Duodenal mucosa (tissue), 2 donors: Measurements from ENCODE around the gene KANSL1L.

Experiments used
- H3K27ac ChIP-seq: one replicate; pipeline ENCODE4 v1.7.0; 2013; ENCODE audit warnings: low read depth, low read length
- H3K27me3 ChIP-seq, 2 donors: one replicate each; pipeline ENCODE4 v1.7.0; 2013; ENCODE audit warnings: low read length in 2 of 2, control low read depth in 1 of 2; ENCODE audit not compliant: insufficient read depth in 2 of 2, control insufficient read depth in 1 of 2
- H3K36me3 ChIP-seq, 2 donors: one replicate each; pipeline ENCODE4 v1.7.0; 2013; ENCODE audit warnings: low read length in 2 of 2, control low read depth in 1 of 2; ENCODE audit not compliant: insufficient read depth in 2 of 2, control insufficient read depth in 1 of 2
- H3K4me1 ChIP-seq, 2 donors: one replicate each; pipeline ENCODE4 v1.7.0; 2013; ENCODE audit warnings: low read length in 2 of 2, control low read depth in 1 of 2; ENCODE audit not compliant: insufficient read depth in 2 of 2, control insufficient read depth in 1 of 2
- H3K4me3 ChIP-seq, 2 donors: one replicate each; pipeline ENCODE4 v1.7.0; 2013; ENCODE audit warnings: low read length in 2 of 2, low read depth in 1 of 2
- H3K9ac ChIP-seq, 2 donors: one replicate each; pipeline ENCODE4 v1.7.0; 2013; ENCODE audit warnings: low read length in 2 of 2, low read depth in 1 of 2
- H3K9me3 ChIP-seq, 2 donors: one replicate each; pipeline ENCODE4 v1.7.0; 2013; ENCODE audit warnings: low read length in 2 of 2, control low read depth in 1 of 2; ENCODE audit not compliant: control insufficient read depth in 1 of 2

Gene KANSL1L

DNA sequence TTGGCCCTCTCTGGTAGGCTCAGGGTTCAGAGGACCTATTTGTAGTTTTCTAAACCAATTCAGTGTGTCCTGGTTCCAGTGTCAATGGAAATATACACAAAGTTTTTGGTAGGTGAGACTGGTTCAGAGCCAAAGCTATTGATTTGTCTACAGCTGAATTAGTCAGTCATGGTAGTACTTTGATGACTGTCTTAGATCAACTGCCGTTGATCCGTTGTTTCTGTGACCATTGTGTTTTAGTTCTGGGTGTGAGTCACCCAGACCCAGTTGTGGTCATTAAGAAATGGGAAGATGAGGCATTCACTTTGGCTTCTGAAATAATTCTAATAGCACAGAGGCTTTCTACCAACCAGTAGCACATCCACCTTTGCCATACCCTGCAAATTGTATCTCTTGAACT is 184.8 kb downstream of the KANSL1L start:
- Histone ChIP-seq H3K9ac (no peak overlapping the region), H3K27me3 (peaks cover 0 to 7% of the 10 kb centered on the region in 2 donors), H3K36me3 (no peaks in the 10 kb centered on the region), H3K9me3 (no peaks in the 10 kb centered on the region), H3K4me1 (no peaks in the 10 kb centered on the region), H3K4me3 (no peak overlapping the region), H3K27ac (no peak overlapping the region)

DNA sequence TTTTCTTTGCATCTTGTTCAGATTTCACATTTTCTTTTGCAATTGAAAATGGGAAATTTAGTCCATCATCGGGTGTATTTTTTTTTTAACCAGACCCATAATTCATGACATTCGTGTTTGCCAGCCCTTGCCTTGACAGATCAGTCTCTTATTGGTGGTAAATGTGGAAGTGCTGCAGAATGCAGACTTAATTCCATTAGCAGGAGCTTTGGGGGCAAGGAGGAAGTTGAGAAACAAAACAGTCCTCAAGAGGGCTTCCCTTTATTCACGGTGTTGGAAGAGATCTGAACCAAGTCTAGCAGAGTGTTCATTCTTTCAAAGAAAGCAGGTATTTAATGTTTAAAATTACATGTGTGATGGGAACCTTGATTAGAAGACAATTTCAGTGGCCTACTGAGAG is 185.3 kb downstream of the KANSL1L start:
- no peak overlapping the region for H3K9ac ChIP-seq
- H3K9me3 ChIP-seq: no peaks in the 10 kb centered on the region
- peaks cover 0 to 7% of the 10 kb centered on the region in 2 donors for H3K27me3 ChIP-seq

DNA sequence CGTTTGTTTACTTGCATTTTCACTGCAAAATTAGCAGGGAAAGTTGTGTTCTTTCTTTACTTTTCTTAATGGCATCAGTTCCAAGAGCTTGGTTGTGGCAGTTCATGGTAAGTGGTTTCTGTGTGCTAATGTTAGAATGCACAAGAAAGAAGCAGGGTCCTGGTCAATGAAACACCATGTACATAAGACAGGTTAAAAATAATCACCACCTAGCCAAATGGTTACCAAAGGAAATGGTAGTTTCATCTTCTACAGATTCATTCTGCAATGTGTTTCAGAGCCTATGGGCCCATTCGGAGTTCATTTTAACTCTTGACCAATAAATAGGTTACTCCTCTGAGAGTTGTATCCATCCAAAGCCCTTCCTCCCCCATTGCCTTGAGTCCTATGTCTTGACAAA is 186.9 kb downstream of the KANSL1L start:
- H3K9me3 ChIP-seq: no peaks in the 10 kb centered on the region

More for the DNA sequence above, 185.3 kb downstream of the KANSL1L start:
- Histone ChIP-seq H3K27ac (no peak overlapping the region), H3K4me1 (no peaks in the 10 kb centered on the region), H3K36me3 (no peaks in the 10 kb centered on the region), H3K4me3 (no peak overlapping the region)

DNA sequence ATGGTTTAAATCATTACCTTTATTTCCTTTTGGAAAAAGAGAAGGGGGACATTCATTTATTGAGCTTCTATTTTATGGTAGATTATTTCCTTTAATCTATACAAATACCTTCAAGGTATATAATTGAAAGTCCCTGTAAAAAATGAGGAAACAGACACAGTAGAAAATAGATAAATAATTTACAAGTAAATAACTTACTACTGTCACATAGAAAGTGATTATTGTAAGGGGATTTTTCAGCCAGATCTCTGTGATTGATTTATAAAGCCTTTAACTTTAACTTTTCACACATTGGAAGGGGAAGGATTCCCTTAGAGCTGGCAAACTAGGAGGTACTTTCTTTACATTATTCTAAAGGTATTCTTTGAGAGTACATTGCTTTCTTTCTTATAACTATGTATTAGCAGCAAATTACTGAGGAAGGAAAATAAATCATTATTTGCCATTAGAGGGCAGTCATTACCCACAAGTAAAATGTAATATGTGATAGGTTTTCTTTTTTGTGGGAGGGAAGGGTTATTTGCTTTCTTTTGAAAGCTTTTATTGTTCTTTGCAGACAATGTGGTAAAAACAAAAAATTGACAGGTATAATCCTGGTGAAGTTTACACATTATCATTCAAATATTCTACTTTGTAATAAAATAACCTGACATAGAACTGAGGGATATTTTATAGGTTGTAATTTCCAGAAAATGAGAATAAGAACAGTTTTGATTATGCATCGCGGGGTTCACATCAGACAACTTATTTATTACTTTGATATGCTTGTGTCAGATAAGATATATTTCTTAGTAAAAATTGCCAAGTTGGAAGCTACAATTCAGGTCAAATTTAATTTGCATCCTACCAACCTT is 193.6 kb downstream of the KANSL1L start:
- H3K4me1 ChIP-seq: no peaks in the 10 kb centered on the region
- H3K4me3 ChIP-seq: no peak overlapping the region
- peaks cover 0 to 3% of the 10 kb centered on the region in 2 donors for H3K27me3 ChIP-seq
- H3K27ac ChIP-seq: no peak overlapping the region
- H3K9me3 ChIP-seq: no peaks in the 10 kb centered on the region
- no peaks in the 10 kb centered on the region for H3K36me3 ChIP-seq
- no peak overlapping the region for H3K9ac ChIP-seq

More for the DNA sequence above, 186.9 kb downstream of the KANSL1L start:
- Histone ChIP-seq H3K36me3 (no peaks in the 10 kb centered on the region), H3K9ac (no peak overlapping the region), H3K4me3 (no peak overlapping the region), H3K27me3 (no peaks in the 10 kb centered on the region), H3K4me1 (no peaks in the 10 kb centered on the region), H3K27ac (no peak overlapping the region)

DNA sequence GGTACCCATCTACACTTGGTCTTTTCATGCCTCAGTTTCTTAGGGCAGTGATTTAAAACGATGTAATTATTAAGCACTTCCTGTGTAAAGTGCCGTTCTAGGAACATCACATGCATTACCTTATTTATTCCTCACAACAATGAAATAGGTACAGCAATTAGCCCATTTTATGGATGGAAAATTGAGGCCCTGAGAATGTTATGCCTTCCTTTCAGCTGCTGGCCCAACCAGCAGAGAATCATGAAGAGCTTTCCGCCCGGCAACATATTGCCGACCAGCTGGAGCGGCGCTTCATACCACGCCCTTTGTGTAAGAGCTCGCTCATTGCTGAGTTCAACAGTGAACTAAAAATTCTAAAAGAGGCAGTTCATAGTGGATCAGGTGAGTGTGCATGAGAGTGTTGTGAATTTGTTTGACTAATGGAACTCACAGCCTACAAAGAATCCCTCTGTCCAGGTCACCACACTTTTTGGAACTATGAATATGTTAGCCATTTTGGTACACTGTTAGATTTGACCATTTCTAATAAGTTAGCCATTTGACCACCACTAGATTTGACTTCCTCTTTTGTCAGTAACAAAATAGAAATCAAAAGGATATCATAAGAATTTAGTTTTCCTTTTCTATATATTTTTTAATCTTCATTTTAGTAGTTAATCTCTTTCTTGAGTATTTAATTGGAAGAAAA is 194.4 kb downstream of the KANSL1L start:
- no peak overlapping the region for H3K9ac ChIP-seq
- no peak overlapping the region for H3K4me3 ChIP-seq
- H3K9me3 ChIP-seq: no peaks in the 10 kb centered on the region
- H3K36me3 ChIP-seq: no peaks in the 10 kb centered on the region
- peaks cover 0 to 3% of the 10 kb centered on the region in 2 donors for H3K27me3 ChIP-seq
- no peak overlapping the region for H3K27ac ChIP-seq
- no peaks in the 10 kb centered on the region for H3K4me1 ChIP-seq

GRCh38 chr2:209974576-209974975 is 196.6 kb downstream of the KANSL1L start:
- no peaks in the 10 kb centered on the region for H3K4me1 ChIP-seq
- H3K9ac ChIP-seq: no peak overlapping the region
- H3K36me3 ChIP-seq: no peaks in the 10 kb centered on the region

GRCh38 chr2:209973328-209973727 is 197.9 kb downstream of the KANSL1L start:
- Histone ChIP-seq H3K27ac (no peak overlapping the region), H3K4me3 (no peak overlapping the region), H3K4me1 (no peaks in the 10 kb centered on the region), H3K27me3 (peaks cover 0 to 3% of the 10 kb centered on the region in 2 donors), H3K36me3 (no peaks in the 10 kb centered on the region), H3K9ac (no peak overlapping the region), H3K9me3 (no peaks in the 10 kb centered on the region)

More at GRCh38 chr2:209974576-209974975, 196.6 kb downstream of the KANSL1L start:
- H3K4me3 ChIP-seq: no peak overlapping the region
- H3K9me3 ChIP-seq: no peaks in the 10 kb centered on the region
- no peak overlapping the region for H3K27ac ChIP-seq
- peaks cover 0 to 3% of the 10 kb centered on the region in 2 donors for H3K27me3 ChIP-seq
